ENCODE data around the gene LRPAP1.

The LRPAP1 gene

GRCh38 chr4:3473181-3473950, 58.9 kb downstream of the LRPAP1 start:
- DNase-seq (ENCODE audit: low read depth in 3 of 3), result no peak

- no peak for DNase-seq (ENCODE audit: low read depth in 3 of 3)
Measured at GRCh38 chr4:3472411-3473141, 59.6 kb downstream of the LRPAP1 start.

DNA sequence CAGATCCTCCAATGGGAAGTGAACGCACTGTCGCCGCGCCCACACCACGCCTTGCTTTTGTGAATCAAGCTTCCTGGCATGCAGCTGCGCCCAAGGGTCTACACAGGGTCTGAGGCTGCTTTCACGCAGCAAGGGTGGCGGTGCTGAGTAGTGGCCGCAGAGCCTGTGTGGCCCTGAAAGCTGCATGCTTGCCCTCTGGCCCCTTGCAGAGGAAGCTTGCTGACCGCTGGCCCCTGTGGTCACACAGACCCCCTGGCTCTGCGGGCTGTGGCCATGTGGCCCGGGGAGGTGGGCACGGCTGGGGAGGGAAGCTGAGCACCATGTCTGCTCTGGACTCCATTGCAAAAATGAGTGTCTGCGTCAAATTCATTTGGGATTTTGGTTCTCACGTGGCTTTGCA, 60.3 kb downstream of the LRPAP1 start:
- no peak for DNase-seq (ENCODE audit: low read depth in 3 of 3)

GRCh38 chr4:3471098-3471760, 61.0 kb downstream of the LRPAP1 start:
- no peak for DNase-seq (ENCODE audit: low read depth in 3 of 3)

DNA sequence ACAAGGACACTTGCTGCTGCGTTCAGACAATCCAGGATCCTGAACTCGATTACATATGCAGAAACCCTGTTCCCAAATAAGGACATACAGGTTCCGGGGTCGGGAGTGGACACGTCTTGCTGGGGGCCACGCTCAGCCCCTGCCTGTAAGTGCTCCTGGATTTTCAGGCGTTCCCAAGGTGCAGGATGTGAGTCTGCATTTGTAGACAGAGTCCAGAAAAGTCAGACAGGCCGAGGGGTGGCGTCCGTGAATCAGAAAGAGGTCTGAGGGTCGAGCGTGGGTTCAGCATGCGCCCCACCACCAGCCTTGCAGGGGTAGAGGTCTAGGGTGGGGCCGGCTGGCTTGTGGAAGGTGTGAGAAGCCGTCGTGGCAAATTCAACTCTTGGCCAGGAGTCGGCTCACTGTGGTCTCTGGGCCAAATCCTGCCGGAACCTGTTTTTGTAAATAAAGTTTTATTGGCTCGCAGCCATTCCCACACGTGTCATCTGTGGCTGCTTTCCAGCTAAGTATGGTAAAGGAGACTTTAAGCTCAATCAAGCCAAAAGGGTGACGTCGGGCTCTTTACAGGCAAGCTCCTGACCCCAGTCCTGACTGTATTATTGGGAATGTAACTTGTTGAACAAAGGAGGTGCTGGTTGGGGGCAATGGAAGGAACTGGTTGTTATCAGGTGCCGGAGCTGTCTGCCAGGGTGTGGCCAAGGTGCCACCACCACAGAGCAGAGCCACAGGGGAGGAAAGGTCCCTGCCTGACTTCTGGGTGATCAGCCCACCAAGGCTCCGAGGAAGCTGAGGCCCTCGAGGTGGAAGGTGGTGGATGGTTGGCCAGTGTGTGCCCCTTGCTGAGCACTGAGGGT, 61.8 kb downstream of the LRPAP1 start:
- DNase-seq (ENCODE audit: low read depth in 3 of 3), result no peak

DNA sequence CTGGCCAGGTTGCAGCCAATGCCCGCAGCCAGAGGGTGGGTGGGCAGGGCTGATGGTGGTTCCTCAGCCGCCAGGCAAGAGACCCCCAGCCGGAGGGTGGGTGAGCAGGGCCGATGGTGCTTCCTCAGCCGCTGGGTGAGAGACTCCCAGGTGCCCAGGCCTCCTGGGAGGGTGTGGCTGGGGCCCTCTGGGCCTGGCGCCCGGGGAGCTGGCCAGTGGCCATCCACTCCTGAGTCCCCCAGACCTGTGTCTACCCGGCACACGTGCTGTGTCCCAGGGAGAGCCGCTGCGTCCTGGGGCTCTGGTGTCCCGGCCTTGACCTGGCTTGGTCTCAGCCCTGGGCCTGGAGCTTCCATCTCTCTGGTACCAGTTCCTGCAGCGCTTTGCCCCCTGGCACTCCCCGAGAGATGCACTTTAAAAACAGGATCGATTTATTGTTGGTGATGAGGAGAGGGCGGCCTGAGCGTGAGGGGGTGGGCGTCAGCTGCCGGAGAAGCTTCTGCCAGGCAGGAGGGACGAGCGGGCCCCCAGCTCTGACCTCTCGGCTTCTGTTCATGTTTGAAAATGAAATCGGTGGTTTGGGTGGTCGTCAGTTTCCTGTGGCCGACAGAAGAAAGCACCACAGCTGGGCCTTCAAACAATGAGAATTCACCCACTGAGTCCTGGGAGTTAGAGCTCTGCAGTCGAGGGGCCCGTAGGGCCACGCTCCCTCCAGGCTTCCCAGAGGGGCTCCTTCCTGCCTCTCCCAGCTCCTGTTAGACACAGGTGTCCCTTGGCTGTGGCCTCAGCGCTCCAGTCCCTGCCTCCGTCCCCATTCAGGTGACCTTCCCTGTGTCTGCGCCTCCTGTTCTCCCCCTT, 62.6 kb downstream of the LRPAP1 start:
- no peak for DNase-seq (ENCODE audit: low read depth in 3 of 3)

- no peak for DNase-seq (ENCODE audit: low read depth in 3 of 3)
Measured at GRCh38 chr4:3468804-3469203, 63.4 kb downstream of the LRPAP1 start.

DNA sequence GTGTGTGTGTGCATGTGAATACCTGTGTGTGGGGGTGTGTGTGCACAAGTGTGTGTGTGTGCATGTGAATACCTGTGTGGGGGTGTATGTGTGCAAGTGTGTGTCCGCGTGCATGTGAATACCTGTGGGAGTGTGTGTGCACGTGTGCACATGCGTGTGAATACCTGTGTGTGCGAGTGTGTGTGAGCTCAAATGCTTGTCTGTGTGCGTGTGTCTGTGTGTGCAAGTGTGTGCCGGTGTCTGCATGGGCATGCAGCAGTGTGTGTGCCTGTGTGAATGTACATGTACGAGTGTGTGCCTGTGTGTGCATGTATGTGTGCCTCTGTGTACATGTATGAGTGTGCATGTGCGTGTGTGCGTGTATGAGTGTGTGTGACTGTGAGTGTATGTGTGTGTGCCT, 64.1 kb downstream of the LRPAP1 start:
- no peak for DNase-seq (ENCODE audit: low read depth in 3 of 3)

DNA sequence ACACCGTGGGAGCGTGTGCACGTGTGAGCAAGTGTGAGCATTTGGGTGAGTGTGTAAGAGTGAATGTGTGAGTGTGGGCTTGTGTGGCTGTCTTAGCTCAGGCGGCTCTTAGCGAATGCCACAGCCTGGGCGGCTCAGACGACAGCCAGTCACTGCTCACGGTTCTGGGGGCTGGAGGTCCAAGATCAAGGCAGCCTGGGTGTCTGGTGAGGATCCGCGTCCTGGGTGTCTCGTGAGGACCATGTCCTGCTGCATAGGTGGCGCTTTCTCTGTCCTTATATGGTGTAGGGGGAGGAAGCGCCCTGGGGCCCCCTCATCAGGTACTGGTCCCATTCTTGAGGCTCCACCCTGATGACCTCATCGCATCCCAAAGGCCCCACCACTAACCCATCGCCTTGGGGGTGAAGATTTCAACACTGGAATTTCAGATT, 64.6 kb downstream of the LRPAP1 start:
- no peak for DNase-seq (ENCODE audit: low read depth in 3 of 3)

DNA sequence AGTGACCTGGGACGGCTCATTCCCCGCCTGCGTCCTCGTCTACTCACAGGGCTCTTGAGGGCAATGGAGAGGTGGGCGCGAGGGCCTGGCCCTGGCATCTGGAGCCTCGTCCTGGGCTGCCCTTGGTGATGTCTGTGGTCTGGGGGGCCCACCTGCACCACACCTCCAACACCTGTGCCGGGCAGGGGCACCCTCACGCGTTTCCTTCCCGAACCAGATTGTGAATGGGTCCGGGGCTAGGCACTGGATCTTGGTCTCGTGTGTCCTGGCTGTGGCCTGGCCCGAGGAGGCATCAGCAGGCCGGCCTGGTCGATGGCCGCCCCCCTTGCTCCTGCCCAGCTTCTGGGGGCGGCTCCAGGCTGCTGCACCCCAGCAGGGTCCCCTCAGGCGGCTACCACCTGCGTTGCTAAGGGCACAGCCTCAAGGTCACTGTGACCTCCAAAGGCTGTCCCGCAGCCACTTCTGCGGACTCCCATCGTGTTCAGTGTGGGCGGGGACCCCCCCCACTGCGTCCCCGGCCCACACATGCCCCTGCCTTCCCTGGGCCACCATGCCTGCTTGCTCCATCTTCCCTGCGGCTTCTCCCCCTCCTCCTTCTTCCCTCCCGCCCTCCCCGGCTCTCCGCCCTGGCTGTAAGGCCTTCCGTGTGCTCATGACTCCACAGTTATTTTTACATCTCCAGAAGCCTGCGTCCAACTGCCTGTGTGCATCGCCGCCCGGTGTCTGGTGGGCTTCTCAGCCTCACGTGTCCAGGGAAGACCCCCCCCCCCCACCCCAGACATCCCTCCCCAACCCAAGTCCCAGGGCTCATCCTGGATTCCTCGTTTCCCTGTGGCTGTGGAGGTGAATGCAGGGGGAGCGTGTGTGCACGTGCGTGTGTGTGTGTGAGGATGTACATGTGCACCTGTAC, 65.3 kb downstream of the LRPAP1 start:
- DNase-seq (ENCODE audit: low read depth in 3 of 3), result no peak

DNA sequence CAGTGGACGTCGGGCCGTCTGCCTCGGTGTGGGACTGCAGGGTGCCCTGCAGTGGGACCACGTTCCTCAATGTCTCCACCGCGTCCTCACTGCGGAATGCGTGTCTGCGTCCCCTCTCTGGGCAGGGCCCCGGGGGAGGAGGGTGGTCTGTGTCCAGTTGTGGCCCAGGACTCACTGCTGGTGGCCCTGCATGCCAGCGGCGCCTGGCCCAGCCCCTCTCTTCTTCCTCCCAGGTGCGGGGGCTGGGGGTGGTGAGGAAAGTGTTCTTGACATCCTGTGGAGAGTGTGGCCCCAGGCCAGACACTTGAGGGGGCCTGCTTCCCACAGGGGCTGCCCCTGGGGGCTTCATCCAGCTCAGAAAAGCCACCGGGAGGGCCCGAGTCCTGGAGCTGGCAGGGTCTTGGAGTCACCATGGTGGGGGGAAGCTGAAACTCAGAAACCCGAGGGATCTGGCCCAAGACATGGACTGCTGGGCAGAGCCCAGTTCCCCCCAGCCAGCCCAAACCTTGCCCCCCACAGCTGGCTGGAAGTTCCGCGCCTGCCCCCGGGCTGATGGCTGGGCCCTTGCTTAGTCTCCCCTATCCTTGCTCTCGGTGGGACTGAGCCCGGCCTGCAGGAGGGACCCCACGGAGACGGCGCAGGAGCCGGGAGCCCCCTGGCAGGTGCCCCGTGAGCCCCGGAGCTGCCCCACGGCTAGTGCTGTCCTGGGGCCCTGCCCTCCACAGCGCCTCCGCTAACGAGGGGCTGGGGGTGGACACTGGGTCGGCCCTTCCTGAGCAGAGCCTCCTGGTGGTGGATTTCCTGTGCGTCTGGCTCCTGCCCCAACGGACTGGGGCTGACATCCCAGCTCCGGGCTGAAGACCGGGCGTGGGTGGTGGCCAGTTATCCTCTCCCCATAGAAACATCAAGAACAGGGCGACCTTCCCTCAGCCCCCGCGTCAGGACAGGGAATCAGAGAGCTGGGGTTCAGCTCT, 66.2 kb downstream of the LRPAP1 start:
- DNase-seq (ENCODE audit: low read depth in 3 of 3), result no peak

- DNase-seq (ENCODE audit: low read depth in 3 of 3), result no peak
Measured at GRCh38 chr4:3464911-3465697, 67.1 kb downstream of the LRPAP1 start.

DNA sequence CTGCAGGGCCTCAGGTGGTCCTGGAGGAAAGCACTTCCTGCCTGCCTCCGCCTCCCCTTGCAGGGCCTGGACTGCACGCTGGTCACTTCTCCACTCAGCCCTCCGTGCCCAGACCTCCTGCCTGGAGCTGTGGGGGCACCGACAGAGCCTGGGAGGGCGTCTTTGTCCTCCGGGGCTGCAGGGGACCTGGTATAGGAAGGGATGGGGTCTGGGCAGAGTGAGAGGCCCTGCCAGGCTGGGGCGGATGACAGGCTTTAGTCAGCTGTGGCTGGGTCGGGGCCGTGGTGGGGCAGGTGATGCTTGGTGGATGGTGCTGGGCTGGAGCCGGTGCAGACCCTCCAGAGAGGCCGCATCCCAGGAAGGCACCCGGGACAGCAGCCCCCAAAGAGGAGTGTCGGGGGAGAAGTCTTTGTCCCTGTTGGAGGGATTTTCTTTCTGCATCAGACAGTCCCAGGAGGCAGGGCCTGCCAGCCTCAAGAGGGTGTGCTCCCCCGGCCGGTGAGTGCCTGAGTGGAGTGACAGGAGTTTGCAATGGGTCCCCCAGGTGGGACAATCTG, 67.8 kb downstream of the LRPAP1 start:
- no peak for DNase-seq (ENCODE audit: low read depth in 3 of 3)

GRCh38 chr4:3463556-3464348, 68.5 kb downstream of the LRPAP1 start:
- no peak for DNase-seq (ENCODE audit: low read depth in 3 of 3)

DNA sequence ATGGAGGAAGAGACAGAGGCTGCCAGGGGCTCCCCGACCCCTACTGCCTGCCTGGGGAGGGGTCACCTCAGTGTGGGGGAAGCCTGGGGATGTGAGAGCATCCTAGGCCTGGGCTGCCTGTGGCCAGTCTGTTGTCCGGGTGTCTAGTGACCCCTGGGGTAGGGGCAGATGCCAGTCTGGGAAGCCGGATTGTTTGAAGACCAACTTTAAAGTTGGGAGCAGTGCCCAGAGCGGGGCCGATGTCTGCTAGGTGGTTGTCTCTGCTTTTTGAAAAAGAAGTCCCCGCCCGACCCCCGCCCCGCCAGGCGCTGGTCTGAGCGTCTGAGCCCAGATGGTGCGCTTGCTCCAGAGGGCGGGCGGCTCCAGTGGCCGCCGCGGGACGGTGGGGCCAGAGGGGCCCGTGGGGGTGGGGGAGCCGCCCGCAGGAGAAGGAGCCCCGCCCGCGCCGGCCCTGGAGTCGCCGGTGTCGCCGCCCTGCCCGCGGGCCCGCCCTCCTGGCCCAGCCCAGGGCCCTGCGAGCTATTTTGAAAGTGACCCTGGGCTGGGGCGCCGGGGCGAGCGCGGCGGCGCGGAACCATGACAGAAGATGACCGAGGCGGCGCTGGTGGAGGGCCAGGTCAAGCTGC, 69.3 kb downstream of the LRPAP1 start, which contains the start of gene DOK7:
Gene DOK7, plus strand, starts transcription at position 517 of the 626 bp plus-strand sequence. Its CDS starts 70 bp downstream, at position 587.
- no peak for DNase-seq (ENCODE audit: low read depth in 3 of 3)

GRCh38 chr4:3462321-3462789, 69.9 kb downstream of the LRPAP1 start:
- no peak for DNase-seq (ENCODE audit: low read depth in 3 of 3)
